ENCODE measurements around the gene USP34.

Gene USP34

DNA sequence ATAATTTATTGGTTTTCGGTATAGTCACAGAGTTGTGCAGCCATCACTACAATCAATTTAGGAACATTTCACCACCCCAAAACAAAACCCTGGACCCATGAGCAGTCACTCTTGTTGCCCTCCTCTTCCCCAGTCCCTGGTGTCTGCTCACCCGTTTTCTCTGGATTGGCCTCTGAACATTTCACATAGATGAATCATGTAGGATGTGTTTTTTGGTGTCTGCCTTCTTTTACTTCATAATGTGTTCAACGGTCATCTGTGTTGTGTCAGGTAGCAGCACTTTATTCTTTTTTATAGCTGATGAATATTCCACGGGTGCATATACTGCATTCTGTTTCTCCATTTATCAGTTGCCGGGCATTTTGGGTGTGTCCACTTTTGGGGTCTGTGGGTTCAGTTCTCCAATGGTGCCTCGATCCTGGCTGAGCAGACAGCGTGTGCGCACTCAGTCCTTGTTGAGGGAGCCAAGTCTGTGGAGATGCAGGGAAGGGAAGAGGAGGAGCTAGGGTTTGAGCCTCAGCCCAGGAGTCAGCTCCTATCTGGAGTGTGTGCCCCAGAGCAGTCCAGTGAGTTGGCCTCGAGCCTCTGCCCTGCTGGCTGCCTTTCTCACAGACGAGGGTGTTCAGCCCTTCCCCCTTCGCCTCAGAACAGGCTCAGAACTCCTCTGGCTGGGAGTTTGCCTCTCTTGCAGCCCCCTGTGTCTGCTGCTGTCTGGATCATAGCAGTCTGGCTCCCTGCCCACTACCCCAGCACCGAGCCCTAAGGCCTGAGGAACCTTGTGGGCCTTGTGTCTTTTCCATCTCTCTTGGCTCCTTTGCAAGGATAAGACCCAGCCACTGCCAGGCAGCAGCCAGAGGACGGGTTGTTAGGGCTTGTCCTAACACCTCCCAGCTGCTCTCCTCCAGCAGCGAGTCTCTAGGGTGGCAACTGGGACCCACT lies 290.9 kb downstream of the USP34 start:
- H3K27me3 ChIP-seq (replicated peaks), result no peaks in the 10 kb centered on the region
- DNase-seq, result peak; percentile 47
- no peak for TF ChIP-seq CTCF (IDR thresholded peaks at IDR 0.05; ENCODE audit: low read depth, low read length, missing control alignments)
- peaks cover 28% of the 10 kb centered on the region for H3K36me3 ChIP-seq (replicated peaks)
- in situ Hi-C loops (cut with HindIII; ENCODE audit: low pct_ligation_motif_present, low sequenced_read_pairs), result no loop called here
- peak overlapping the region; percentile 36 for H3K27ac ChIP-seq
- no peak overlapping the region for H3K4me3 ChIP-seq (ENCODE audit: low read depth, low read length)

GRCh38 chr2:61178603-61179545 lies 292.0 kb downstream of the USP34 start:
- Histone ChIP-seq H3K27me3 (replicated peaks) (no peaks in the 10 kb centered on the region), H3K4me3 (ENCODE audit: low read depth, low read length) (peak overlapping the region; percentile 68), H3K36me3 (replicated peaks) (peaks cover 20% of the 10 kb centered on the region), H3K27ac (peak overlapping the region; percentile 36)
- in situ Hi-C loops (cut with HindIII; ENCODE audit: low pct_ligation_motif_present, low sequenced_read_pairs), result no loop called here
- DNase-seq, result no peak
- TF ChIP-seq CTCF (IDR thresholded peaks at IDR 0.05; ENCODE audit: low read depth, low read length, missing control alignments), result no peak

- Histone ChIP-seq H3K36me3 (replicated peaks) (peaks cover 10% of the 10 kb centered on the region), H3K27ac (peak overlapping the region; percentile 91), H3K27me3 (replicated peaks) (no peaks in the 10 kb centered on the region), H3K4me3 (ENCODE audit: low read depth, low read length) (peak overlapping the region; percentile 68)
- in situ Hi-C loops (cut with HindIII; ENCODE audit: low pct_ligation_motif_present, low sequenced_read_pairs), result no loop called here
- TF ChIP-seq CTCF (IDR thresholded peaks at IDR 0.05; ENCODE audit: low read depth, low read length, missing control alignments), result no peak
- DNase-seq, result no peak
These were observed 292.9 kb downstream of the USP34 start for GRCh38 chr2:61177727-61178549.

DNA sequence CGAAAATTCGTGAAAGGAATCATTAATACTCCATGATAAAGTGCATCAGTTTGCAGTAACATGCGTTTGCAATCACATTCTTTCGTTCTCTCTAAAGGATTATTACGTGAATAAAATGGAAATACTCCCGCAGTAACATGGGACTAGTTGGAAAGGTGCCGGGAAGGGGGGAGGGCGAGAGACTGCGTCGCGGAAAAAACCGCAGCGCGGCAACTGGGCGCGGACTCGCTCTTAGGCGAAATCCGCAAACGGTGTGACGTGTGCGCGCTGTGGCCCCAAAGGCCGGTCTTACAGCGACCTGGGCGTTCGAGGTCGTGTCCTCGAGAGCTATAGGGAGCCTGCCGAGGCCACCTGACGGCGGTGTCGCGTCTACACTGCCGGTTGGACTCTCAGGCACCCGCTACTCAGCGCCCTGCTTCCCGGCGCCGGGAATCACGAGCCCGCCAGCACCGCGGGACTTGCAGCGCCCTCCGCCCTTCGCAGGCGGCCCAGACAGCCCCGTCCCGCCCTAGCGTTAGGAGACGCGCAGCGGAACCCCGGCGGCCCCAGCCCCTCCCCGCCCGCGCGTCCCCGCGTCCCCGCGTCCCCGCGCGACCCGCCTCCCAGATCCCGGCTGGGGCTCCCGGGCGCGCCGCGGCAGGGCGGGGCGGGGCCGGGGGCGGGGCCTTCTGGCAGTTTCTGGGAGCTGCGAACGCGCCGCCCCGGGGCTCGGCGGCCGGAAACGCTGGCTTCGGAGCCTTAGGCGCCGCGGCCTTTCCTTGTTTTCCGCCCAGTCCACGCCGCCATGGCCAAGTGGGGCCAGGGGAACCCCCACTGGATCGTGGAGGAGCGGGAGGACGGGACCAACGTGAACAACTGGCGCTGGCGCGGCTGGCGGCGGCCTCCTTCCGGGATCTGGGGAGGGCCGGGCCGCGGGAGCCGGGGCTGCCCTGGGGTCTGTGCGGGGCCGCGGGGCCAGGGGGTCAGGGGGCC lies 293.8 kb downstream of the USP34 start:
- peak overlapping the region; percentile 78 for H3K4me3 ChIP-seq (ENCODE audit: low read depth, low read length)
- peak; percentile 84 for DNase-seq
- in situ Hi-C loops (cut with HindIII; ENCODE audit: low pct_ligation_motif_present, low sequenced_read_pairs), result no loop called here
- peaks cover 6% of the 10 kb centered on the region for H3K36me3 ChIP-seq (replicated peaks)
- no peak for TF ChIP-seq CTCF (IDR thresholded peaks at IDR 0.05; ENCODE audit: low read depth, low read length, missing control alignments)
- H3K27me3 ChIP-seq (replicated peaks), result no peaks in the 10 kb centered on the region
- peak overlapping the region; percentile 91 for H3K27ac ChIP-seq

Measured in brain microvascular endothelial cell (primary cell).